ENCODE measurements around the gene DHRS1. TPM values are rescaled to one million over a fixed set of nuclear protein-coding genes. Genes with fewer than 3 reads are reported as not detected.

Gene DHRS1
- total RNA-seq, 2 experiments from 2014 or later: 11.7 to 14.6 TPM

GRCh38 chr14:24327303-24327702 lies 27.7 kb upstream of the DHRS1 start:
- intact Hi-C loops (cut with DNase I, micrococcal nuclease): no loop called here
- ATAC-seq: no peak
- POLR2A ChIA-PET: no interaction called here
- peaks cover 14% of the 10 kb centered on the region for H3K4me1 Mint-ChIP-seq
- DNase-seq: no peak
- H3K27me3 Mint-ChIP-seq: peaks cover 14% of the 10 kb centered on the region
- CTCF ChIA-PET: interaction anchor here (0.6 to 3.7 kb wide), 7 partner anchors 10 to 218 kb away, joined by 3 to 22 read pairs (median 3); partner anchors contain the start of gene CIDEB
- H3K9me3 Mint-ChIP-seq (ENCODE audit: low read depth): no peaks in the 10 kb centered on the region
- no peak overlapping the region for H3K4me3 Mint-ChIP-seq
- no peaks in the 10 kb centered on the region for H3K36me3 Mint-ChIP-seq (ENCODE audit: low read depth)
- H3K27ac Mint-ChIP-seq: no peak overlapping the region

DNA sequence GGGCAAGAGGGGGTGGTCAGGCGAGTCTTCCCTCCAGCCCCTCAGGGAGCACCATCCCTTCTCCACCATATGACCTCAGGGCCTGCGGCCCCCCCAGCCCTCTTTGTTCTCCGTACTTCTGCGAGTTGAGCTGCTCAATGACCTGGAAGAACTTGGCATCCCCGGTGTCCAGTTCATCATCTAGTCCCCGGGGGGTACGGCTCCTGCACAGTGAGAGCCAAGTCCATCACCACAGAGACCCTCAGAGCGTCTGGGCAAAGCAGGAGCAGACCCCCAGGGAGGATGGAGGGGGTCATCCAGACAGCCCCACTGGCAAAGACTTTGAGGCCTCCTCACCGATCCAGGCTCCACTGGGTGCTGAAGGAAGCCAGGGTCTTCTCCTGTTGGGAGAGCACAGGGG lies 26.4 kb upstream of the DHRS1 start:
- no peak overlapping the region for H3K27ac Mint-ChIP-seq
- CTCF ChIA-PET: interaction anchor here (1.2 to 1.6 kb wide), 2 partner anchors 16 to 83 kb away, joined by 3 to 4 read pairs; partner anchors contain the start of gene TINF2
- no peaks in the 10 kb centered on the region for H3K9me3 Mint-ChIP-seq (ENCODE audit: low read depth)
- peaks cover 4% of the 10 kb centered on the region for H3K4me1 Mint-ChIP-seq
- H3K36me3 Mint-ChIP-seq (ENCODE audit: low read depth): no peaks in the 10 kb centered on the region
- H3K4me3 Mint-ChIP-seq: no peak overlapping the region
- H3K27me3 Mint-ChIP-seq: peaks cover 8% of the 10 kb centered on the region
- no peak for ATAC-seq
- POLR2A ChIA-PET: no interaction called here
- intact Hi-C loops (cut with DNase I, micrococcal nuclease): no loop called here
- DNase-seq: no peak

GRCh38 chr14:24325041-24325530 lies 25.5 kb upstream of the DHRS1 start:
- Mint-ChIP-seq H3K4me3 (no peak overlapping the region), H3K4me1 (peaks cover 4% of the 10 kb centered on the region), H3K27me3 (peaks cover 2% of the 10 kb centered on the region), H3K36me3 (ENCODE audit: low read depth) (no peaks in the 10 kb centered on the region), H3K27ac (no peak overlapping the region), H3K9me3 (ENCODE audit: low read depth) (no peaks in the 10 kb centered on the region)
- ChIA-PET POLR2A (no interaction called here), CTCF (interaction anchor here (0.6 to 2.4 kb wide), 6 partner anchors 8 to 214 kb away, joined by 3 to 11 read pairs (median 4); partner anchors contain the start of gene CIDEB)
- no peak for DNase-seq
- intact Hi-C loops (cut with DNase I, micrococcal nuclease): no loop called here
- no peak for ATAC-seq

DNA sequence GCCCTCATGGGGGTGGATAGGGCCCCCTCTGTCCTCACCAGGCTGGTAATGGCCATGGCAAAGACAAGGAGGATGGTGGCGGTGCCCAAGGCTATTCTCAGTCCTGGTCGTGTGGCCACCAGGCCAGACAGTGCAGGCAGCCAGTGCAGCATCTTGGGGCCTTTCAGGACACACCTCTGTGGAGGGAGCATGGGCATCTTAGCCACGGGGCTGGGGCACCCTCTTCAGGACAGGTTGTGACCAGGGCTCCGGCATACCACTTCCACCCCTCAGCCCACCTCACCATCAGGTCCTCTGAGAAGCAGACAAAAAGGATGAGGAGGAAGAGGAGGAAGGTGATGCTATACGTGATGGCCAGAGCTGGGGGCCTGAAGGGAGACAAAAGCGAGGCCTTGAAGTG lies 24.4 kb upstream of the DHRS1 start:
- H3K27me3 Mint-ChIP-seq: peaks cover 2% of the 10 kb centered on the region
- H3K4me3 Mint-ChIP-seq: no peak overlapping the region
- no peaks in the 10 kb centered on the region for H3K36me3 Mint-ChIP-seq (ENCODE audit: low read depth)
- ATAC-seq: no peak
- no peaks in the 10 kb centered on the region for H3K9me3 Mint-ChIP-seq (ENCODE audit: low read depth)
- intact Hi-C loops (cut with DNase I, micrococcal nuclease): no loop called here
- H3K27ac Mint-ChIP-seq: no peak overlapping the region
- ChIA-PET CTCF (interaction anchor here (1.0 to 2.4 kb wide), 2 partner anchors 14 to 107 kb away, joined by 3 to 11 read pairs; partner anchors contain the start of gene LTB4R2), POLR2A (no interaction called here)
- DNase-seq: no peak
- H3K4me1 Mint-ChIP-seq: peaks cover 4% of the 10 kb centered on the region

DNA sequence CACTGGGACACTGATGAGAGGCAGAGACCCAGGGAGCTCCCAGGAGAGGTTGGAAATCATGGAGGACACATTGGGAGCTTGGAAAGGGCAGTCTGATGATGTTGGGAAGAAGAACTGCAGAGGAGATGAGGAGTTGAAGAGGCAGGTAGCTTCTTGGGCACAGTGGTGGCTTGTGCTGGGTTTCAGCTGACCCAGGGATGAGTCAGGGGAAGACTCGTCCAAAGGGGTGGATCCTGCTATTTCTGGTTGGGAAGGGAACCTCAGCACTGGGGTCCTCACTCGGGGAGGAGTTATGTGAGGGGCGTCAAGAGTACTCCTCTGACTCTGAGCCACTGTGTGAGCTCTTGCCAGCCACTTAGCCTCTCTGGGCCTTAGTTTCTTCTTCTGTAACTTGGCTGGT lies 23.8 kb upstream of the DHRS1 start:
- Mint-ChIP-seq H3K27me3 (peaks cover 2% of the 10 kb centered on the region), H3K9me3 (ENCODE audit: low read depth) (no peaks in the 10 kb centered on the region), H3K27ac (no peak overlapping the region), H3K4me3 (no peak overlapping the region), H3K36me3 (ENCODE audit: low read depth) (no peaks in the 10 kb centered on the region), H3K4me1 (peaks cover 4% of the 10 kb centered on the region)
- intact Hi-C loops (cut with DNase I, micrococcal nuclease): no loop called here
- ATAC-seq (no peak), DNase-seq (no peak)
- CTCF ChIA-PET: interaction anchor here (0.6 to 2.4 kb wide), 6 partner anchors 14 to 420 kb away, joined by 3 to 11 read pairs (median 3); partner anchors contain the start of gene LTB4R2
- POLR2A ChIA-PET: no interaction called here

GRCh38 chr14:24322672-24323071 lies 23.1 kb upstream of the DHRS1 start:
- Mint-ChIP-seq H3K9me3 (ENCODE audit: low read depth) (no peaks in the 10 kb centered on the region), H3K36me3 (ENCODE audit: low read depth) (no peaks in the 10 kb centered on the region), H3K4me1 (peaks cover 8% of the 10 kb centered on the region), H3K4me3 (no peak overlapping the region), H3K27ac (no peak overlapping the region), H3K27me3 (peaks cover 2% of the 10 kb centered on the region)
- intact Hi-C loops (cut with DNase I, micrococcal nuclease): no loop called here
- POLR2A ChIA-PET: no interaction called here
- CTCF ChIA-PET: interaction anchor here (1.0 to 5.5 kb wide), 4 partner anchors 10 to 74 kb away, joined by 3 to 40 read pairs (median 4); partner anchors contain the start of genes CIDEB and LTB4R2
- DNase-seq: no peak
- ATAC-seq: no peak

- H3K4me1 Mint-ChIP-seq: peaks cover 14% of the 10 kb centered on the region
- ChIA-PET CTCF (interaction anchor here (0.6 to 5.5 kb wide), 4 partner anchors 11 to 1236 kb away, joined by 3 to 40 read pairs (median 5); partner anchors contain the start of genes CIDEB and LTB4R2), POLR2A (no interaction called here)
- no peaks in the 10 kb centered on the region for H3K9me3 Mint-ChIP-seq (ENCODE audit: low read depth)
- H3K36me3 Mint-ChIP-seq (ENCODE audit: low read depth): peaks cover 1% of the 10 kb centered on the region
- ATAC-seq (no peak), DNase-seq (no peak)
- H3K27ac Mint-ChIP-seq: no peak overlapping the region
- intact Hi-C loops (cut with DNase I, micrococcal nuclease): no loop called here
- H3K4me3 Mint-ChIP-seq: no peak overlapping the region
- peaks cover 2% of the 10 kb centered on the region for H3K27me3 Mint-ChIP-seq
These were observed 21.8 kb upstream of the DHRS1 start for GRCh38 chr14:24321212-24321975.

DNA sequence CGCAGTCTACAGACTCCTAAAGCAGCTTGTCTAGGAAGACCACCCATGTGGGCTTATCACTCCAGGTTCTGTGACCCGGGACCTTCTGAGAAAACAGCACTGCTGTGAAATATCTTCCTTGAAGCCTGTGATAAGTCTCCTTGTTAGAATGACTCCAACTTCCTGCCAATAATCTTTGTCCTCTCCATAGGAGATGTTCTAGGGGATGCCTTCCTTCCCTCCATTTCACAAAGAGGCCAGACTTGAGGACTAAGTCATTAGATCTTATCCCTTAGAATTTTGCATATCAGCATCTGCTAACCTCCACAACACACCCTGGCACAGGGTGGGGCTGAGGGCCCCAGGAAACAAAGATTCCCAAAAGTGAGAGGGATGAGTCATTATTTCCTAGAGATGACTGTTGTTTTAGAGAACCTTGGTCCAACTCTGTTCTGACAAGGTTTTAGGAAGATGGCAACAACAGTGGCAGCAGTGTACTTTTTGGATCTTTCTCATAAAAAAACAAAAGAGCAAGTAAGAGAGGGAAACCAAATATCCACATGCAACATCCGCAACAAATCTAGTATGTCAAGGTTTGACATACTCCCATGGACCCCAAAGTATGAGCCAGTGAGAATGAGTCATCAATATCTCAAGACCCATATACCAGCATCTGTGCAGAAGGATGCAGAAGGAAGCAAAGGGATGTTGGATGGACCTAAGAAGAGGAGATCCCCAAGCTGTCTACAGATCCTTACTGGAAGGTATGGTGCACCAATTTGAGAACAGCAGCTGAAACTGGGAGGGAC lies 17.8 kb upstream of the DHRS1 start:
- H3K27ac Mint-ChIP-seq: peak overlapping the region; percentile 35
- ChIA-PET CTCF (interaction anchor here (0.6 to 5.5 kb wide), 4 partner anchors 9 to 16 kb away, joined by 3 to 40 read pairs (median 8); partner anchors contain the start of genes CIDEB and LTB4R2), POLR2A (no interaction called here)
- no peak overlapping the region for H3K4me3 Mint-ChIP-seq
- ATAC-seq (peak; percentile 54), DNase-seq (no peak)
- intact Hi-C loops (cut with DNase I, micrococcal nuclease): no loop called here
- peaks cover 42% of the 10 kb centered on the region for H3K4me1 Mint-ChIP-seq
- no peaks in the 10 kb centered on the region for H3K27me3 Mint-ChIP-seq
- no peaks in the 10 kb centered on the region for H3K9me3 Mint-ChIP-seq (ENCODE audit: low read depth)
- peaks cover 2% of the 10 kb centered on the region for H3K36me3 Mint-ChIP-seq (ENCODE audit: low read depth)

GRCh38 chr14:24316597-24316950 lies 17.0 kb upstream of the DHRS1 start:
- intact Hi-C loops (cut with DNase I, micrococcal nuclease): no loop called here
- Mint-ChIP-seq H3K36me3 (ENCODE audit: low read depth) (peaks cover 6% of the 10 kb centered on the region), H3K4me1 (peaks cover 49% of the 10 kb centered on the region), H3K27me3 (no peaks in the 10 kb centered on the region), H3K9me3 (ENCODE audit: low read depth) (no peaks in the 10 kb centered on the region), H3K4me3 (no peak overlapping the region), H3K27ac (no peak overlapping the region)
- CTCF ChIA-PET: interaction anchor here (0.9 to 1.3 kb wide), 3 partner anchors 8 to 17 kb away, joined by 3 to 8 read pairs (median 4); partner anchors contain the start of gene CIDEB
- DNase-seq (no peak), ATAC-seq (no peak)
- POLR2A ChIA-PET: no interaction called here

- no peak for ATAC-seq
- Mint-ChIP-seq H3K36me3 (ENCODE audit: low read depth) (peaks cover 6% of the 10 kb centered on the region), H3K4me3 (no peak overlapping the region), H3K27ac (no peak overlapping the region), H3K27me3 (no peaks in the 10 kb centered on the region), H3K9me3 (ENCODE audit: low read depth) (no peaks in the 10 kb centered on the region), H3K4me1 (peaks cover 49% of the 10 kb centered on the region)
- ChIA-PET POLR2A (no interaction called here), CTCF (interaction anchor here (0.9 to 10.7 kb wide), 4 partner anchors 8 to 18 kb away, joined by 3 to 120 read pairs (median 6); partner anchors contain the start of genes CIDEB, DHRS1 and NOP9)
- no peak for DNase-seq
- intact Hi-C loops (cut with DNase I, micrococcal nuclease): no loop called here
These were observed 16.4 kb upstream of the DHRS1 start for GRCh38 chr14:24315807-24316596.
